ENCODE data around the gene NNT. TPM values are rescaled to one million over a fixed set of nuclear protein-coding genes. Genes with fewer than 3 reads are reported as not detected.

The NNT gene
- total and polyA plus RNA-seq, 9 of the 15 experiments (the other 6 are each of a cell fraction or from before 2014, with no cell fraction given) = 21.9 to 68.6 (median 42.2) TPM

- ATAC-seq = no peak
- Histone ChIP-seq H3K27me3 (ENCODE audit: control insufficient read depth in 2 of 2, insufficient read depth in 2 of 2, low read length in 2 of 2) (no peaks in the 10 kb centered on the region), H4K20me1 (replicated peaks; ENCODE audit: control insufficient read depth, insufficient read depth, low read length) (no peaks in the 10 kb centered on the region), H2AFZ (ENCODE audit: low read depth, low read length) (no peak overlapping the region), H3K9me1 (ENCODE audit: control insufficient read depth, insufficient read depth, low read length) (no peaks in the 10 kb centered on the region), H3K9me3 (replicated peaks; ENCODE audit: control insufficient read depth, insufficient read depth, low read depth, low read length) (no peaks in the 10 kb centered on the region), H3K27ac (ENCODE audit: extremely low read depth, low read depth, low read length) (no peak overlapping the region), H3K36me3 (ENCODE audit: control insufficient read depth, insufficient read depth, low read length) (peaks cover 25% of the 10 kb centered on the region; the same call in 2 of the 3 replicates), H3K4me3 (no peak overlapping the region), H3K4me2 (ENCODE audit: insufficient read depth, low read length) (no peak overlapping the region), H3K9ac (ENCODE audit: insufficient read depth in 1 of 2, low read depth in 2 of 2, low read length in 2 of 2) (no peak overlapping the region), H3K4me1 (replicated peaks in 1 of 2; ENCODE audit: control insufficient read depth in 2 of 2, insufficient read depth in 2 of 2, low read length in 2 of 2) (no peaks in the 10 kb centered on the region), H3K79me2 (ENCODE audit: control insufficient read depth, insufficient read depth, low read length) (no peaks in the 10 kb centered on the region)
- ChIA-PET POLR2A (no interaction called here), CTCF (ENCODE audit: low intra/inter-chr PET ratio) (no interaction called here)
- intact Hi-C loops (cut with micrococcal nuclease) = no loop called here
- WGBS (ENCODE audit: insufficient coverage, low coverage, missing lambda C conversion rate) = 83% methylated on average over 1 of the region's 1 CpG
- no peak for DNase-seq (ENCODE audit: extremely low read depth in 1 of 4, low spot score in 3 of 4)
- in situ Hi-C loops (cut with MboI) = no loop called here
- TF ChIP-seq CCAR2 (IDR thresholded peaks at IDR 0.05; ENCODE audit: low read depth, low read length) (no peak), MAFK (IDR thresholded peaks at IDR 0.05; ENCODE audit: low read length) (no peak), CGGBP1 (CRISPR knock-in tag; IDR thresholded peaks at IDR 0.05) (no peak), EWSR1 (IDR thresholded peaks at IDR 0.05; ENCODE audit: borderline replicate concordance, low read depth, partially characterized antibody) (no peak), KAT2B (IDR thresholded peaks at IDR 0.05; ENCODE audit: low read depth, low read length) (no peak), ZSCAN32 (CRISPR knock-in tag; IDR thresholded peaks at IDR 0.05) (no peak), PCBP2 (IDR thresholded peaks at IDR 0.05; ENCODE audit: low read depth, low read length, poor library complexity, severe bottlenecking) (no peak), JUND (IDR thresholded peaks at IDR 0.05; ENCODE audit: borderline replicate concordance, low read depth, low read length) (no peak), JUND (tag; IDR thresholded peaks at IDR 0.05; ENCODE audit: borderline replicate concordance, low read depth, low read length) (no peak), RBM14 (IDR thresholded peaks at IDR 0.05; ENCODE audit: borderline replicate concordance, insufficient read depth, low read depth, low read length) (no peak), BDP1 (IDR thresholded peaks at IDR 0.05; ENCODE audit: insufficient read depth, insufficient read length) (no peak), SAP30 (IDR thresholded peaks at IDR 0.05; ENCODE audit: borderline replicate concordance, insufficient read depth, low read depth, low read length, poor library complexity, severe bottlenecking) (no peak)
- no peak for FAIRE-seq
- no TSS peak for BruUV-seq (replicated peaks)
Observed at GRCh38 chr5:43643327-43643726, 40.3 kb downstream of the NNT start.

All from K562 (cell line).